Measurements from ENCODE around the gene SHFL.

Gene SHFL

DNA sequence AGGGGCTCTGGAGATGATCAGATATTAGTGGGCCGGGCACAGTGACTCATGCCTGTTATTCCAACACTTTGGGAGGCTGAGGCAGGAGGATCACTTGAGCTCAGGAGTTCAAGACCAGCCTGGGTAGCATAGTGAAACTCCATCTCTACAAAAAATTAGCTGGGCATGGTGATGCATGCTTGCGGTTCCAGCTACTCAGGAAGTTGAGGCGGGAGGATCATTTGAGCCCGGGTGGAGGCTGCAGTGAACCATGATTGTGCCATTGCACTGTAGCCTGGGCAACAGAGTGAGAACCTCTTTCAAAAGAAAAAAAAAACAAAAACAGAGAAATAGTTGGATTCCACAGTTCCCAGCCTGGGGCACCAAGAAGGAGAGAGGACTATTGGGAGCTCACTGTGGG lies 17.9 kb upstream of the SHFL start:
- Histone ChIP-seq H3K4me1 (ENCODE audit: control insufficient read depth, insufficient read depth, low read length) (no peaks in the 10 kb centered on the region), H3K4me3 (ENCODE audit: low read depth, low read length) (no peak overlapping the region), H3K27me3 (ENCODE audit: control insufficient read depth, insufficient read depth, low read length) (no peaks in the 10 kb centered on the region), H3K27ac (ENCODE audit: low read depth, low read length) (no peak overlapping the region), H3K9ac (ENCODE audit: low read depth, low read length) (no peak overlapping the region), H3K36me3 (ENCODE audit: control insufficient read depth, insufficient read depth, low read length) (no peaks in the 10 kb centered on the region), H3K9me3 (ENCODE audit: control insufficient read depth, insufficient read depth, low read length) (no peaks in the 10 kb centered on the region)

DNA sequence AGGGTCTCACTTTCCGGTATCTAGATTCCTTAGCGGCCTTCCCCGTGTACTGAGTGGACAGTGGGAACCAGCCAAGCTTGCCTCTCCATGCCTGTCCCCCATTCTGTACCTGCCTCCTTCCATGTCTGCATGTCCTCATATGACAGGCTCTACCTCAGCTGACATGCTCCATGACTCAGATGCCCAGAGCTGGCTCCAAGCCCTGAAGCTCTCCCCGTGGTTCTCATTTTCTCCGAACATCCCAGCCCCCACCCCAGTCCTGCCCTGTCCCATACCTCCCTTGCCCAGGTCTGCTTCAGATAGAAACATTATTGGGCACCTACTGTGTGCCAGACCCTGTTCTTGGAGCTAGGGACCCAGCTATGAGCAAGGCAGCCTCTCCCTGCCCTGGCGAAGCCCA lies 17.1 kb upstream of the SHFL start:
- no peaks in the 10 kb centered on the region for H3K36me3 ChIP-seq (ENCODE audit: control insufficient read depth, insufficient read depth, low read length)
- no peak overlapping the region for H3K9ac ChIP-seq (ENCODE audit: low read depth, low read length)
- H3K9me3 ChIP-seq (ENCODE audit: control insufficient read depth, insufficient read depth, low read length): peaks cover 5% of the 10 kb centered on the region
- H3K4me3 ChIP-seq (ENCODE audit: low read depth, low read length): no peak overlapping the region
- H3K27ac ChIP-seq (ENCODE audit: low read depth, low read length): no peak overlapping the region
- H3K27me3 ChIP-seq (ENCODE audit: control insufficient read depth, insufficient read depth, low read length): no peaks in the 10 kb centered on the region
- H3K4me1 ChIP-seq (ENCODE audit: control insufficient read depth, insufficient read depth, low read length): no peaks in the 10 kb centered on the region

DNA sequence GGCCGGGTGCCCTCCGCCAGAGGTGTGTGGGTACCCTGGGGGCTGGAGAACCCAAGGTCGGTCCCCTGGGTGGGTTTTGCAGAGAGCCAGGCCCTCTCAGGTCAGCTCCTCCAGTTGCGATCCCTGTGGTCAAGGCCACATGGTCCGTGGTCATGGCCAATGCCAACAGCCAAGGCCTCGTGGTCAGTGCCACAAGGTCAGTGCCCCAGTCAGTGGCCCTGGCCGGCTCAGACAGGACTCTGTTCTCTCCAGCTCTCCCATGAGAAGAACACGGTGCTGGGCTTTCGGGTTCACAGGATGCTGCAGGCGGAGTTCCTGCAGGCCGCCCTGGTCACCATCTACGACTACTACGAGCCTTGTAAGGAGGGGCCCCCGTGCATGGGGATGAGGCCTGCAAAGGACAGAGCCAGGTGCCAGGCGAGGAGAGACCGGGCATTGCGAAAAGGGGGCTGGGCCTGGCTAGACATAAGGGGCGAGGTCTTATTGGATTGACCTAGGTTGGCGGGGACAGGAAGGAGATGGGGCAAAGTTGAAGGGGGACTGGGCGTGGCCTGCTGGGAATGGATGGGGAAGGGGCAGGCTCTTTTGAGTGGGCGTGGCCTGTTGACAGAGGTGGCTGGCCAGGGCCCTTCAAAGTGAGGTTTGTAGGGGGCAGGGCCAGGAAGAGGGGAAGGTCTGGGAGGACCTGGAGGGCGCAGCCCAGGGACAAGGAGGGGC lies 15.2 kb upstream of the SHFL start:
- no peak overlapping the region for H3K4me3 ChIP-seq (ENCODE audit: low read depth, low read length)
- no peaks in the 10 kb centered on the region for H3K36me3 ChIP-seq (ENCODE audit: control insufficient read depth, insufficient read depth, low read length)
- H3K27me3 ChIP-seq (ENCODE audit: control insufficient read depth, insufficient read depth, low read length): no peaks in the 10 kb centered on the region
- H3K9me3 ChIP-seq (ENCODE audit: control insufficient read depth, insufficient read depth, low read length): peaks cover 9% of the 10 kb centered on the region
- H3K27ac ChIP-seq (ENCODE audit: low read depth, low read length): no peak overlapping the region
- no peaks in the 10 kb centered on the region for H3K4me1 ChIP-seq (ENCODE audit: control insufficient read depth, insufficient read depth, low read length)
- no peak overlapping the region for H3K9ac ChIP-seq (ENCODE audit: low read depth, low read length)

DNA sequence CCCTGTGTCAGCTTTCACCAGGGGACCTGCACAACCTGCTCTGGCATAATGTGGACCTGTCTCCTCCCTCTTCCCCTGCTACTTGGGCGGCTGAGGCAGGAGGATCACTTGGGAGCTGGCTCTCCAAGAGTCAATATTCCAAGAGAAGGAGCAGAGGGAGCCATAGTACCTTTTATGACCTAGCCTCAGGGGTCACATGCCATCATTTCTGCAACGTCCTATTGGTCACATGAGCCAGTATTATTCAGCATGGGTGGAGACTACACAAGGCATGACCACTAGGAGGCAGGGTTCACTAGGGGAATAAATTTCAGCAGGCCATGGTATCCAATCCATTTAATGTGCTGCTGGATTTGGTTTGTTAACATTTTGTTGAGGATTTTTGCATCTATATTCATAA lies 12.0 kb upstream of the SHFL start:
- Histone ChIP-seq H3K27ac (ENCODE audit: low read depth, low read length) (no peak overlapping the region), H3K9me3 (ENCODE audit: control insufficient read depth, insufficient read depth, low read length) (peaks cover 9% of the 10 kb centered on the region), H3K4me1 (ENCODE audit: control insufficient read depth, insufficient read depth, low read length) (no peaks in the 10 kb centered on the region), H3K4me3 (ENCODE audit: low read depth, low read length) (no peak overlapping the region), H3K9ac (ENCODE audit: low read depth, low read length) (no peak overlapping the region), H3K27me3 (ENCODE audit: control insufficient read depth, insufficient read depth, low read length) (no peaks in the 10 kb centered on the region), H3K36me3 (ENCODE audit: control insufficient read depth, insufficient read depth, low read length) (no peaks in the 10 kb centered on the region)

DNA sequence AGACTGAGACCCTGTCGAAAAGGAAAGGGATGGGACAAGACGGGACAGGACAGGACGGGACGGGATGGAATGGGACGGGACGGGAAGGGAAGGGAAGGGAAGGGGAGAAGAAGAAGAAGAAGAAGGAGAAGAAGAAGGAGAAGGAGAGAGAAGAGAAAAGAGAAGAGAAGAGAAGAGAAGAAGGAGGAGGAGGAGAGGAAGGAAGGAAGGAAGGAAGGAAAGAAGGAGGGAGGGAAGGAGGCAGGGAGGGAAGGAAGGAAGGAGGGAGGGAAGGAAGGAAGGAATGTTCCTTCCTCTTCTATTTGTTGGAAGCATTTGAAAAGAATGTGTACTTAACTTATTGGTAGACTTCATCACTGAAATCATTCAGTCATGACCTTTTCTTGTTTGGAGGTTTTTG lies 9.6 kb upstream of the SHFL start:
- H3K36me3 ChIP-seq (ENCODE audit: control insufficient read depth, insufficient read depth, low read length): no peaks in the 10 kb centered on the region
- H3K4me1 ChIP-seq (ENCODE audit: control insufficient read depth, insufficient read depth, low read length): no peaks in the 10 kb centered on the region
- no peak overlapping the region for H3K27ac ChIP-seq (ENCODE audit: low read depth, low read length)
- no peaks in the 10 kb centered on the region for H3K27me3 ChIP-seq (ENCODE audit: control insufficient read depth, insufficient read depth, low read length)
- no peak overlapping the region for H3K4me3 ChIP-seq (ENCODE audit: low read depth, low read length)
- no peak overlapping the region for H3K9ac ChIP-seq (ENCODE audit: low read depth, low read length)
- H3K9me3 ChIP-seq (ENCODE audit: control insufficient read depth, insufficient read depth, low read length): peaks cover 9% of the 10 kb centered on the region

DNA sequence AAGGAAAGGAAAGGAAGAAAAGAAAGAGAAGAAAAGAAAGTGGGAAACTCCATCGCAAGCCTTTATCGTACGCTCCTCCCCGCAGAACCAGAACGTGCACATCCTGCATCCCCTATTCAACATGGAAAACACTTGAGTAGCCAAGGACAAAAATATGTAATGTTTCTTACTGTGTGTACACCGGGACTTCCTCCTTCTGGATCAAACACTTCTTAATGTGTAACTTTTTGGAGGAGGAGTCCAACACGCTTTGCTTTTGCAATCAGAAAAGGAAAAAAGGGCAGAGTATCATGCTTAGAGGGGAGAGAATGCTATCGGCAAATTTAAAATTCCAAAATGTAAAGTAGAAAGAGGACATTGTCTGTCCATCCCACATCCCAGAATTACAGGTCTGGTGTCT lies 7.8 kb upstream of the SHFL start:
- Histone ChIP-seq H3K4me3 (ENCODE audit: low read depth, low read length) (no peak overlapping the region), H3K9ac (ENCODE audit: low read depth, low read length) (no peak overlapping the region), H3K36me3 (ENCODE audit: control insufficient read depth, insufficient read depth, low read length) (no peaks in the 10 kb centered on the region)

DNA sequence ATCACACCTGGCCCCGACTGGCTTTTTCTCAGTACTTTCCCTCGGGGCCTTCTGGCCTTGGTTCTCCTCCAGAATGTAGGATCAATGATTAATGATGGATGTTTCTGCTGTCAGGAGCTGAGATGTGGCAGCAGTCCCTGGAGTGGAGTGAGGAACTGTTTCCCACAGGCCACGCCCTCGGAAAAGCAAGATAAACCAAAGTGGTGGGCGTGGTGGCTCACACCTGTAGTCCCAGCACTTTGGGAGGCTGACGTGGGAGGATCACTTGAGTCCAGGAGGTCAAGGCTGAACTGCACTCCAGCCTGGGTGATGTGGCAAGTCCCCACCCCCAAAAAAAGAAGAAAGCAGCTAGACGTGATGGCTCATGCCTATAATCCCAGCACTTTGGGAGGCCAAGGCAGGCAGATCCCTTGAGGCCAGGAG lies 7.1 kb upstream of the SHFL start:
- H3K27me3 ChIP-seq (ENCODE audit: control insufficient read depth, insufficient read depth, low read length): no peaks in the 10 kb centered on the region

More for the DNA sequence above, 7.8 kb upstream of the SHFL start:
- no peak overlapping the region for H3K27ac ChIP-seq (ENCODE audit: low read depth, low read length)
- no peaks in the 10 kb centered on the region for H3K27me3 ChIP-seq (ENCODE audit: control insufficient read depth, insufficient read depth, low read length)
- H3K9me3 ChIP-seq (ENCODE audit: control insufficient read depth, insufficient read depth, low read length): peaks cover 9% of the 10 kb centered on the region
- H3K4me1 ChIP-seq (ENCODE audit: control insufficient read depth, insufficient read depth, low read length): no peaks in the 10 kb centered on the region

DNA sequence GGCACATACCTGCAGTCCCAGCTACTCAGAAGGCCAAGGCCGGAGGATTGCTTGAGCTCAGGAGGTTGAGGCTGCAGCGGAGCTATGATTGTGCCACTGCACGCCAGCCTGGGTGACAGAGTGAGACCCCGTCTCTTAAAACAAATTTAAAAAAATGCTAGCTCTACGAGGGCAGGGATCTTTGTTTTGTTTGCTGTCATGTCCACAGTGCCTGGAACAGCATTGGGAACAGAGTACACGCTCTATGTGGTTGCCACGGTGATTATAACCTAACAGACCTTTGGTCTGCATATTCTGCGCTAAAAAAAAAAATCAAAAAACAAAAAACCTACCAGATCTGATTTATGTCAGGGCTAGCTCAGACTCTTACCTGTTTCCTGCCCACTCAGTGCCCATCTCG lies 2.2 kb upstream of the SHFL start:
- Histone ChIP-seq H3K9ac (ENCODE audit: low read depth, low read length) (no peak overlapping the region), H3K36me3 (ENCODE audit: control insufficient read depth, insufficient read depth, low read length) (no peaks in the 10 kb centered on the region), H3K27me3 (ENCODE audit: control insufficient read depth, insufficient read depth, low read length) (no peaks in the 10 kb centered on the region), H3K4me3 (ENCODE audit: low read depth, low read length) (no peak overlapping the region), H3K27ac (ENCODE audit: low read depth, low read length) (no peak overlapping the region), H3K9me3 (ENCODE audit: control insufficient read depth, insufficient read depth, low read length) (no peaks in the 10 kb centered on the region), H3K4me1 (ENCODE audit: control insufficient read depth, insufficient read depth, low read length) (peaks cover 3% of the 10 kb centered on the region; the same call in 1 of the 2 replicates)

More for the DNA sequence above, 7.1 kb upstream of the SHFL start:
- Histone ChIP-seq H3K36me3 (ENCODE audit: control insufficient read depth, insufficient read depth, low read length) (no peaks in the 10 kb centered on the region), H3K9me3 (ENCODE audit: control insufficient read depth, insufficient read depth, low read length) (peaks cover 4% of the 10 kb centered on the region; the same call in 1 of the 2 replicates), H3K27ac (ENCODE audit: low read depth, low read length) (no peak overlapping the region), H3K4me3 (ENCODE audit: low read depth, low read length) (no peak overlapping the region), H3K4me1 (ENCODE audit: control insufficient read depth, insufficient read depth, low read length) (no peaks in the 10 kb centered on the region), H3K9ac (ENCODE audit: low read depth, low read length) (no peak overlapping the region)

DNA sequence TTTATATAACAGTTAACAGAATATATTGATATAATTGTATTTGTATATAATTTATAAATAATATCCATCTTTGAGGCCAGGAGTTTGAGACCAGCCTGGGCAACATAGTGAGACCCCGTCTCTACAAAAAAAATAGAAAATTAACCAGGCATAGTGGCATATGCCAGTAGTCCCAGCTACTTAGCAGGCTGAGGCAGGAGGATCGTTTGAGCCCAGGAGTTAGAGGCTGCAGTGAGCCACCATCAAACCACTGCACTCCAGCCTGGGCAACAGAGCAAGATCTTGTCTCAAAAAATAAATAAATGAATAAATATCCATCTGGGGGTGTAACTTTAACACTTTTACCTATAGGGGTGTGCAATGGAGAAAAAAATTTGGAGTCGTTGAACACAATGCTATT lies 1.3 kb upstream of the SHFL start:
- Histone ChIP-seq H3K9ac (ENCODE audit: low read depth, low read length) (no peak overlapping the region), H3K4me3 (ENCODE audit: low read depth, low read length) (no peak overlapping the region), H3K27me3 (ENCODE audit: control insufficient read depth, insufficient read depth, low read length) (no peaks in the 10 kb centered on the region), H3K9me3 (ENCODE audit: control insufficient read depth, insufficient read depth, low read length) (no peaks in the 10 kb centered on the region), H3K27ac (ENCODE audit: low read depth, low read length) (no peak overlapping the region), H3K4me1 (ENCODE audit: control insufficient read depth, insufficient read depth, low read length) (peaks cover 3% of the 10 kb centered on the region; the same call in 1 of the 2 replicates), H3K36me3 (ENCODE audit: control insufficient read depth, insufficient read depth, low read length) (no peaks in the 10 kb centered on the region)

DNA sequence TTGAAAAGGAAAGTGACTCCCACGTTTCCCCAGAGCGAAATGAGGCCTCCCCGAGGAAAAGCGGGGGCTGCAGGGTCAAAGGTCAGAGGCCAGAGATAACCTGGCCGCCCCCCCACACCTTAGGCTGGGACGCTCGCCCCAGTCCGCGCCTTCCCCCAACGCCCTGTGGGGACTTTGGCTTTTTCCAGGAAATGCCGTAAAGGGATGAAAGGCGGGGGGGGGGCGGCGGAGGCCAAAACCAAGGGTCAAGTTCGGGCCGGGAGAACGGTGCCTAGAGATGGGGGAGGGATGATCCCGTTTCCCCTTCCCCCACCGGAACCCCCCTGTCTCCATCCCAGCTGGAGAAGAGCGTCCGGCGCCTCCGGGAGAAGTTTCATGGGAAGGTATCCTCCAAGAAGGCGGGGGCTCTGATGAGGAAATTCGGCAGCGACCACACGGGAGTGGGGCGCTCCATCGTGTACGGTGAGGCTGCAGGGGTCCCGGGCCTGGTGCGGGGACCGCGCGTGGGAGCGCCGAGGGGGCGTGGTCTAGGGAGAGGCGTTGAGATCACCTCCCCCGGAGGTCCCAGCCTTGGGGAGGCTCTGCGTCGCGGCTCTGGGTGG lies 575 bp downstream of the SHFL start:
- Histone ChIP-seq H3K9ac (ENCODE audit: low read depth, low read length) (0 out of 2 replicates have a peak overlapping the region, but pooled peaks have one; percentile 25), H3K4me3 (ENCODE audit: low read depth, low read length) (peak overlapping the region; percentile 86), H3K9me3 (ENCODE audit: control insufficient read depth, insufficient read depth, low read length) (no peaks in the 10 kb centered on the region), H3K4me1 (ENCODE audit: control insufficient read depth, insufficient read depth, low read length) (peaks cover 3% of the 10 kb centered on the region; the same call in 1 of the 2 replicates), H3K36me3 (ENCODE audit: control insufficient read depth, insufficient read depth, low read length) (no peaks in the 10 kb centered on the region), H3K27ac (ENCODE audit: low read depth, low read length) (no peak overlapping the region), H3K27me3 (ENCODE audit: control insufficient read depth, insufficient read depth, low read length) (no peaks in the 10 kb centered on the region)

DNA sequence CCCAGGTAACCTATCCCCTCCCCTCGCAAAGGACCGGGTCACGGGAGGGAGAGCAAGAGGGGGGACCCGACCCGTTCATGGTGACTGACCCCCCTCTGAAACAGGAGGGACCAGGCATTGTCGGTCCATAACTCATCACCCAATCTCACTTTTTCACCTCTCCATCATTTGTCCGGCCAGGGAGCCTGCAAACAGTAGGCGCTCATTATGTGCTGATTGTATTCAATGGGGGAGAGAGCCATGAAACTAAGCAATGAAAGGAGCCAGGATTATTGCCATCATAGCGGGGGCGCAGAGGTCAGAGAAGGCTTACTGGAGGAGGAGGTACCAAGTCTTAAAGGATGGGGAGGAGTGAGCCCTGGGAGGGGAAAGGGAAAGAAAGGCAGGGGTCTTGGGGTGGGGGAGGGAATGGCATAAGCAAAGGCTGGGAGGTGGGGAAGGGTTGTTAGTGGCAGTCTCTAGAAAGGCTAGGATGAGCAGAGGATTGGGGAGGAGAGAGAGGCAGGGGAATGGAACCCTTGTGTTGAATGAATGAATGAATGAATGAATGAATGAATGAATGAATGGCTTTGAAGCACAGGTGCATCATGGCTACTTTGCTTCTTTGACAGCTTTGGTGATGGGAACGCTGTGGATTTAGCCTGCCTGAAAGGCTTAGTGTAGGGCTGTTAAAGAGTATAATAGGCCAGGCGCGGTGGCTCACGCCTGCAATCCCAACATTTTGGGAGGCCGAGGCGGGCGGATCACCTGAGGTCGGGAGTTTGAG lies 1.4 kb downstream of the SHFL start:
- peaks cover 4% of the 10 kb centered on the region; the same call in 1 of the 2 replicates for H3K36me3 ChIP-seq (ENCODE audit: control insufficient read depth, insufficient read depth, low read length)
- peak overlapping the region; percentile 86 for H3K4me3 ChIP-seq (ENCODE audit: low read depth, low read length)
- no peak overlapping the region for H3K27ac ChIP-seq (ENCODE audit: low read depth, low read length)
- no peak overlapping the region for H3K9ac ChIP-seq (ENCODE audit: low read depth, low read length)
- no peaks in the 10 kb centered on the region for H3K27me3 ChIP-seq (ENCODE audit: control insufficient read depth, insufficient read depth, low read length)
- H3K4me1 ChIP-seq (ENCODE audit: control insufficient read depth, insufficient read depth, low read length): peaks cover 3% of the 10 kb centered on the region; the same call in 1 of the 2 replicates
- H3K9me3 ChIP-seq (ENCODE audit: control insufficient read depth, insufficient read depth, low read length): no peaks in the 10 kb centered on the region

Data from HUES48 (cell line).